PC-9 (cell line): Measurements from ENCODE around the gene CGB5.

Experiments used
- EZH2 ChIP-seq: fragments of 200-600 bp; sonication (generic); IDR thresholded peaks from 2 replicates; pipeline ENCODE4 v1.8.0; 2017; ENCODE audit warnings: antibody characterized with exemption, low read depth
- TF ChIP-seq, protein P1 (sequence below): fragments of 200-600 bp; sonication (generic); conservative IDR thresholded peaks from 2 replicates; pipeline ENCODE4 v1.6.1; 2017; ENCODE audit warnings: mixed run types, antibody characterized with exemption, mild to moderate bottlenecking, moderate library complexity

- no peak for TF ChIP-seq EZH2
- TF ChIP-seq, protein P1, sequence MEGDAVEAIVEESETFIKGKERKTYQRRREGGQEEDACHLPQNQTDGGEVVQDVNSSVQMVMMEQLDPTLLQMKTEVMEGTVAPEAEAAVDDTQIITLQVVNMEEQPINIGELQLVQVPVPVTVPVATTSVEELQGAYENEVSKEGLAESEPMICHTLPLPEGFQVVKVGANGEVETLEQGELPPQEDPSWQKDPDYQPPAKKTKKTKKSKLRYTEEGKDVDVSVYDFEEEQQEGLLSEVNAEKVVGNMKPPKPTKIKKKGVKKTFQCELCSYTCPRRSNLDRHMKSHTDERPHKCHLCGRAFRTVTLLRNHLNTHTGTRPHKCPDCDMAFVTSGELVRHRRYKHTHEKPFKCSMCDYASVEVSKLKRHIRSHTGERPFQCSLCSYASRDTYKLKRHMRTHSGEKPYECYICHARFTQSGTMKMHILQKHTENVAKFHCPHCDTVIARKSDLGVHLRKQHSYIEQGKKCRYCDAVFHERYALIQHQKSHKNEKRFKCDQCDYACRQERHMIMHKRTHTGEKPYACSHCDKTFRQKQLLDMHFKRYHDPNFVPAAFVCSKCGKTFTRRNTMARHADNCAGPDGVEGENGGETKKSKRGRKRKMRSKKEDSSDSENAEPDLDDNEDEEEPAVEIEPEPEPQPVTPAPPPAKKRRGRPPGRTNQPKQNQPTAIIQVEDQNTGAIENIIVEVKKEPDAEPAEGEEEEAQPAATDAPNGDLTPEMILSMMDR, result no peak
Observed at GRCh38 chr19:49064768-49065611, 21.3 kb downstream of the CGB5 start, which contains the start of gene NTF4.
